BLaER1 (cell line): ENCODE data around the gene FAM111B.

Experiments
- H3K27ac ChIP-seq: shearing (Covaris generic); formaldehyde crosslinking; 2 replicates; pipeline ENCODE4 v1.8.1; 2022
- H3K27me3 ChIP-seq: shearing (Covaris generic); formaldehyde crosslinking; 2 replicates; pipeline ENCODE4 v1.8.1; 2022
- H3K36me3 ChIP-seq: shearing (Covaris generic); formaldehyde crosslinking; 2 replicates; pipeline ENCODE4 v1.8.1; 2022
- H3K4me1 ChIP-seq: shearing (Covaris generic); formaldehyde crosslinking; 2 replicates; pipeline ENCODE4 v1.8.1; 2022
- H3K4me2 ChIP-seq: shearing (Covaris generic); formaldehyde crosslinking; 2 replicates; pipeline ENCODE4 v1.8.1; 2022
- H3K4me3 ChIP-seq: shearing (Covaris generic); formaldehyde crosslinking; 2 replicates; pipeline ENCODE4 v1.8.1; 2022
- H3K9ac ChIP-seq: shearing (Covaris generic); formaldehyde crosslinking; 2 replicates; pipeline ENCODE4 v1.8.1; 2022
- H3K9me3 ChIP-seq: shearing (Covaris generic); formaldehyde crosslinking; 2 replicates; pipeline ENCODE4 v1.8.1; 2022
- H4K20me1 ChIP-seq: shearing (Covaris generic); formaldehyde crosslinking; 2 replicates; pipeline ENCODE4 v1.8.1; 2022
- Cebpa-rat ChIP-seq: shearing (Covaris generic); IDR thresholded peaks from 2 replicates; pipeline ENCODE4 v1.8.1; 2022

FAM111B gene

GRCh38 chr11:59138643-59139042 is 31.6 kb downstream of the FAM111B start:
- TF ChIP-seq Cebpa-rat = no peak
- no peak overlapping the region for H3K4me2 ChIP-seq

GRCh38 chr11:59141191-59141590 is 34.2 kb downstream of the FAM111B start:
- Histone ChIP-seq H3K9me3 (no peaks in the 10 kb centered on the region), H3K27ac (no peak overlapping the region), H4K20me1 (peaks cover 5% of the 10 kb centered on the region; the same call in 1 of the 2 replicates), H3K36me3 (0 out of 2 replicates have a peak, but pooled peaks cover 8% of the 10 kb centered on the region), H3K27me3 (no peaks in the 10 kb centered on the region), H3K4me3 (no peak overlapping the region; the same call in 1 of the 2 replicates), H3K4me1 (peaks cover 47% of the 10 kb centered on the region), H3K4me2 (peak overlapping the region; percentile 95), H3K9ac (0 out of 2 replicates have a peak overlapping the region, but pooled peaks have one; percentile 87)
- TF ChIP-seq Cebpa-rat = no peak

More at GRCh38 chr11:59138643-59139042, 31.6 kb downstream of the FAM111B start:
- Histone ChIP-seq H3K36me3 (peaks cover 21% of the 10 kb centered on the region; the same call in 1 of the 2 replicates), H3K27ac (no peak overlapping the region), H4K20me1 (no peaks in the 10 kb centered on the region), H3K9ac (no peak overlapping the region), H3K4me1 (peaks cover 32% of the 10 kb centered on the region), H3K4me3 (no peak overlapping the region), H3K27me3 (no peaks in the 10 kb centered on the region), H3K9me3 (no peaks in the 10 kb centered on the region)

- H3K4me3 ChIP-seq = peak overlapping the region; percentile 79
- no peaks in the 10 kb centered on the region for H3K9me3 ChIP-seq
- peaks cover 49% of the 10 kb centered on the region for H3K4me1 ChIP-seq
- 0 out of 2 replicates have a peak, but pooled peaks cover 8% of the 10 kb centered on the region for H3K36me3 ChIP-seq
- no peaks in the 10 kb centered on the region for H3K27me3 ChIP-seq
- no peak for TF ChIP-seq Cebpa-rat
- H3K4me2 ChIP-seq = peak overlapping the region; percentile 95
- H3K27ac ChIP-seq = peak overlapping the region; percentile 84
- peaks cover 5% of the 10 kb centered on the region; the same call in 1 of the 2 replicates for H4K20me1 ChIP-seq
- peak overlapping the region; percentile 87 for H3K9ac ChIP-seq
Measured at GRCh38 chr11:59141673-59142460, 34.8 kb downstream of the FAM111B start.

- H3K9ac ChIP-seq = peak within 1 kb of the TSS; percentile 87
- no peaks in the 10 kb centered on the region for H3K27me3 ChIP-seq
- H3K9me3 ChIP-seq = no peaks in the 10 kb centered on the region
- TF ChIP-seq Cebpa-rat = no peak
- H3K4me3 ChIP-seq = peak within 1 kb of the TSS; percentile 79
- H3K27ac ChIP-seq = peak within 1 kb of the TSS; percentile 84
- H3K4me1 ChIP-seq = peaks cover 58% of the 10 kb centered on the region
- H3K4me2 ChIP-seq = peak within 1 kb of the TSS; percentile 95
- H4K20me1 ChIP-seq = peaks cover 5% of the 10 kb centered on the region; the same call in 1 of the 2 replicates
- H3K36me3 ChIP-seq = peaks cover 5% of the 10 kb centered on the region; the same call in 1 of the 2 replicates
Measured at GRCh38 chr11:59142530-59143507, 35.8 kb downstream of the FAM111B start, which contains the start of gene FAM111A. Gene FAM111A, plus strand, starts transcription at chr11:59142856. Its CDS starts 6,017 bp downstream, at chr11:59148873.

GRCh38 chr11:59144096-59144495 is 37.1 kb downstream of the FAM111B start:
- H3K9me3 ChIP-seq = no peaks in the 10 kb centered on the region
- TF ChIP-seq Cebpa-rat = no peak
- peak overlapping the region; percentile 87 for H3K9ac ChIP-seq
- peaks cover 66% of the 10 kb centered on the region for H3K4me1 ChIP-seq
- H4K20me1 ChIP-seq = peaks cover 5% of the 10 kb centered on the region; the same call in 1 of the 2 replicates
- H3K27ac ChIP-seq = peak overlapping the region; percentile 88
- peak overlapping the region; percentile 95 for H3K4me2 ChIP-seq
- H3K4me3 ChIP-seq = peak overlapping the region; percentile 79
- no peaks in the 10 kb centered on the region for H3K27me3 ChIP-seq
- peaks cover 13% of the 10 kb centered on the region; the same call in 1 of the 2 replicates for H3K36me3 ChIP-seq

GRCh38 chr11:59144579-59145345 is 37.7 kb downstream of the FAM111B start:
- Histone ChIP-seq H3K27ac (peak overlapping the region; percentile 88), H3K9ac (peak overlapping the region; percentile 87), H3K27me3 (no peaks in the 10 kb centered on the region), H3K36me3 (peaks cover 19% of the 10 kb centered on the region), H4K20me1 (peaks cover 5% of the 10 kb centered on the region; the same call in 1 of the 2 replicates), H3K9me3 (no peaks in the 10 kb centered on the region), H3K4me1 (peaks cover 66% of the 10 kb centered on the region), H3K4me3 (peak overlapping the region; percentile 79), H3K4me2 (peak overlapping the region; percentile 95)
- TF ChIP-seq Cebpa-rat = no peak

GRCh38 chr11:59145534-59145933 is 38.5 kb downstream of the FAM111B start:
- H3K27me3 ChIP-seq = no peaks in the 10 kb centered on the region
- peaks cover 66% of the 10 kb centered on the region for H3K4me1 ChIP-seq
- peak overlapping the region; percentile 87 for H3K9ac ChIP-seq
- H3K4me2 ChIP-seq = peak overlapping the region; percentile 95
- H3K9me3 ChIP-seq = no peaks in the 10 kb centered on the region
- H3K36me3 ChIP-seq = peaks cover 27% of the 10 kb centered on the region
- peaks cover 5% of the 10 kb centered on the region; the same call in 1 of the 2 replicates for H4K20me1 ChIP-seq
- H3K27ac ChIP-seq = peak overlapping the region; percentile 88
- peak overlapping the region; percentile 79 for H3K4me3 ChIP-seq
- TF ChIP-seq Cebpa-rat = peak; percentile 45; the same call in 1 of the 2 replicates

- no peaks in the 10 kb centered on the region; the same call in 1 of the 2 replicates for H3K9me3 ChIP-seq
- H4K20me1 ChIP-seq = no peaks in the 10 kb centered on the region
- H3K4me3 ChIP-seq = no peak overlapping the region
- TF ChIP-seq Cebpa-rat = no peak
- H3K9ac ChIP-seq = no peak overlapping the region
- peaks cover 19% of the 10 kb centered on the region for H3K4me1 ChIP-seq
- peaks cover 67% of the 10 kb centered on the region for H3K36me3 ChIP-seq
- H3K4me2 ChIP-seq = no peak overlapping the region
- H3K27ac ChIP-seq = no peak overlapping the region
- H3K27me3 ChIP-seq = no peaks in the 10 kb centered on the region
Measured at GRCh38 chr11:59151761-59152160, 44.7 kb downstream of the FAM111B start.
